ENCODE data around the gene MAPKAP1.

GRCh38 chr9:125544484-125544883 is 162.5 kb downstream of the MAPKAP1 start:
- no peak for TF ChIP-seq CTCF (IDR thresholded peaks at IDR 0.05; ENCODE audit: borderline replicate concordance, extremely low read depth, low read length, poor library complexity, severe bottlenecking)
- TF ChIP-seq EZH2 (IDR thresholded peaks at IDR 0.05; ENCODE audit: borderline replicate concordance, low read depth, low read length, severe bottlenecking) = no peak

Measured in DND-41 (cell line).